C1 segment of cervical spinal cord (tissue), 14 donors: Measurements from ENCODE around the gene PHAX.
"Not testable (repeated sequence)": the region's sequence is repeated elsewhere in the genome, so short reads cannot be mapped to it uniquely, and the experiment has no call there.

ENCODE experiments used
- DNase-seq, 14 donors: peaks; one replicate each; lab custom pipeline; 2025; lab: John Stamatoyannopoulos, UW

PHAX gene

GRCh38 chr5:126600631-126601511, at the start of gene PHAX:
PHAX (plus strand) TSS chr5:126600947; CDS start chr5:126600963, 16 bp downstream.
- peak; percentile 14 to 86 (median 70) for DNase-seq

- DNase-seq, result no peak
These were observed 48.1 kb upstream of the PHAX start for GRCh38 chr5:126552614-126553013.

- DNase-seq, result not testable (repeated sequence)
These were observed 45.6 kb upstream of the PHAX start for GRCh38 chr5:126555101-126555500.

GRCh38 chr5:126561908-126562307, 38.8 kb upstream of the PHAX start:
- no peak for DNase-seq

- DNase-seq, result no peak
These were observed 37.9 kb upstream of the PHAX start for GRCh38 chr5:126562823-126563222.

- DNase-seq, result no peak
These were observed 32.5 kb upstream of the PHAX start for GRCh38 chr5:126568206-126568755.

- no peak for DNase-seq
These were observed 25.1 kb upstream of the PHAX start for GRCh38 chr5:126575644-126576043.

- DNase-seq, result no peak
These were observed 23.8 kb upstream of the PHAX start for GRCh38 chr5:126576974-126577373.

- DNase-seq, result no peak
These were observed 23.3 kb upstream of the PHAX start for GRCh38 chr5:126577415-126577814.

- DNase-seq, result no peak
These were observed 21.0 kb upstream of the PHAX start for GRCh38 chr5:126579716-126580115.

- no peak for DNase-seq
These were observed 17.0 kb upstream of the PHAX start for GRCh38 chr5:126583761-126584160.

GRCh38 chr5:126587551-126588390, 13.0 kb upstream of the PHAX start:
- no peak for DNase-seq

GRCh38 chr5:126589536-126590297, 11.0 kb upstream of the PHAX start:
- no peak for DNase-seq

GRCh38 chr5:126591549-126591948, 9.2 kb upstream of the PHAX start:
- no peak for DNase-seq

GRCh38 chr5:126594748-126595485, 5.8 kb upstream of the PHAX start, which contains the start of gene ALDH7A1:
ALDH7A1 (minus strand) TSS chr5:126595219; CDS start chr5:126595198, 21 bp downstream.
- DNase-seq, result peak; percentile 16 to 90 (median 78)

GRCh38 chr5:126595486-126596083, 5.2 kb upstream of the PHAX start:
- no peak for DNase-seq

- DNase-seq, result no peak
These were observed 3.6 kb upstream of the PHAX start for GRCh38 chr5:126597156-126597555.

- DNase-seq, result no peak
These were observed 1.2 kb upstream of the PHAX start for GRCh38 chr5:126599499-126599898.

- DNase-seq, result peak in 1 of 14 donors; percentile 7
These were observed 646 bp upstream of the PHAX start for GRCh38 chr5:126599971-126600630.
